ENCODE results near the gene DPEP3. TPM values are rescaled to one million over a fixed set of nuclear protein-coding genes. Genes with fewer than 3 reads are reported as not detected.
A peak's percentile ranks its signal among the peaks of the same experiment; 100 is the strongest.

The DPEP3 gene
- total RNA-seq, 4 donors from 2014 or later: 0.17 TPM; not detected in 3

GRCh38 chr16:67993207-67994039 is 13.1 kb upstream of the DPEP3 start:
- TF ChIP-seq POLR2AphosphoS5 (IDR thresholded peaks at IDR 0.05) (peak; percentile 46 to 50), POLR2A (IDR thresholded peaks at IDR 0.05; ENCODE audit: low read depth) (peak; percentile 9), CTCF (IDR thresholded peaks at IDR 0.05) (peak in 2 of 3 experiments; percentile 97 to 99), EP300 (IDR thresholded peaks at IDR 0.05) (no peak)
- intact Hi-C loops (cut with DNase I): loop anchor here (5.0 kb wide), 2 partner anchors 49 to 234 kb away; no protein-coding TSS in a partner anchor
- no peaks in the 10 kb centered on the region for H3K27me3 ChIP-seq
- WGBS: 6% methylated on average over 16 of the region's 39 CpGs
- H3K36me3 ChIP-seq: no peaks in the 10 kb centered on the region
- H3K4me3 ChIP-seq: peak overlapping the region; percentile 42 to 55 (median 46)
- H3K9me3 ChIP-seq: no peaks in the 10 kb centered on the region
- H3K27ac ChIP-seq (replicated peaks in 1 of 4): peak overlapping the region; percentile 45 to 60 (median 49)
- DNase-seq (ENCODE audit: extremely low spot score): no peak
- H3K4me1 ChIP-seq: peaks cover 10 to 15% (median 13%) of the 10 kb centered on the region in 4 donors

- H3K4me3 ChIP-seq: peak overlapping the region; percentile 42 to 55 (median 46)
- no peaks in the 10 kb centered on the region for H3K9me3 ChIP-seq
- WGBS: 87% methylated on average over 3 of the region's 20 CpGs
- H3K36me3 ChIP-seq: no peaks in the 10 kb centered on the region
- no peaks in the 10 kb centered on the region for H3K27me3 ChIP-seq
- H3K4me1 ChIP-seq: peaks cover 10 to 15% (median 13%) of the 10 kb centered on the region in 4 donors
- no peak for DNase-seq (ENCODE audit: extremely low spot score)
- intact Hi-C loops (cut with DNase I): loop anchor here (5.0 kb wide), 2 partner anchors 50 to 235 kb away; no protein-coding TSS in a partner anchor
- TF ChIP-seq EP300 (IDR thresholded peaks at IDR 0.05) (no peak), CTCF (IDR thresholded peaks at IDR 0.05) (no peak), POLR2AphosphoS5 (IDR thresholded peaks at IDR 0.05) (no peak), POLR2A (IDR thresholded peaks at IDR 0.05; ENCODE audit: low read depth) (no peak)
- H3K27ac ChIP-seq (replicated peaks in 1 of 4): peak overlapping the region in 3 of 4 donors; percentile 46 to 60 (median 52)
Observed at GRCh38 chr16:67992661-67993206, 12.4 kb upstream of the DPEP3 start.

GRCh38 chr16:67990018-67990386 is 9.7 kb upstream of the DPEP3 start:
- no peaks in the 10 kb centered on the region for H3K36me3 ChIP-seq
- DNase-seq (ENCODE audit: extremely low spot score): no peak
- no peak overlapping the region for H3K4me3 ChIP-seq
- H3K4me1 ChIP-seq: peaks cover 12 to 19% (median 14%) of the 10 kb centered on the region in 4 donors
- intact Hi-C loops (cut with DNase I): loop anchor here (5.0 kb wide), 2 partner anchors 52 to 237 kb away; no protein-coding TSS in a partner anchor
- H3K27me3 ChIP-seq: no peaks in the 10 kb centered on the region
- no peak overlapping the region for H3K27ac ChIP-seq (replicated peaks in 1 of 4)
- 71% methylated on average over 5 of the region's 6 CpGs for WGBS
- H3K9me3 ChIP-seq: no peaks in the 10 kb centered on the region
- TF ChIP-seq POLR2A (IDR thresholded peaks at IDR 0.05; ENCODE audit: low read depth): no peak

GRCh38 chr16:67989322-67990017 is 9.2 kb upstream of the DPEP3 start:
- TF ChIP-seq POLR2AphosphoS5 (IDR thresholded peaks at IDR 0.05): no peak
- no peak for TF ChIP-seq EP300 (IDR thresholded peaks at IDR 0.05)
- TF ChIP-seq POLR2A (IDR thresholded peaks at IDR 0.05; ENCODE audit: low read depth): no peak
- TF ChIP-seq CTCF (IDR thresholded peaks at IDR 0.05): no peak
- Histone ChIP-seq H3K9me3 (no peaks in the 10 kb centered on the region), H3K36me3 (no peaks in the 10 kb centered on the region), H3K27me3 (no peaks in the 10 kb centered on the region), H3K4me1 (peaks cover 17 to 24% (median 19%) of the 10 kb centered on the region in 4 donors), H3K4me3 (no peak overlapping the region), H3K27ac (replicated peaks in 1 of 4) (no peak overlapping the region)
- intact Hi-C loops (cut with DNase I): loop anchor here (5.0 kb wide), 2 partner anchors 53 to 238 kb away; no protein-coding TSS in a partner anchor
- 91% methylated on average over 4 of the region's 8 CpGs for whole genome bisulfite sequencing
- DNase-seq (ENCODE audit: extremely low spot score): no peak

Data from esophagus muscularis mucosa (tissue), 4 donors.